T-cell (primary cell): ENCODE data around the gene POC1A. TPM values are rescaled to one million over a fixed set of nuclear protein-coding genes. Genes with fewer than 3 reads are reported as not detected.

Source experiments
- ATAC-seq, 4 experiments: fragments of 200-7000 bp in 3 of 4; fragments of 150-1000 bp in 1 of 4; cut with Tn5 transposase; replicated peaks in 1 of 4; 1 replicate in 3 of 4; 2 replicates in 1 of 4; pipeline ENCODE4 v1.10.0; 2021; ENCODE audit warnings: moderate library complexity in 3 of 4, mild to moderate bottlenecking in 2 of 4, moderate number of reproducible peaks in 1 of 4
- CTCF ChIA-PET, 2 donors: fragments of 300-600 bp; sonication (Branson Sonifier 250); formaldehyde crosslinking; loops; one replicate each; lab custom pipeline; 2022; ENCODE audit warnings: antibody characterized with exemption in 2 of 2; lab: Charles Lee
- POLR2A ChIA-PET, 2 donors: fragments of 300-600 bp; sonication (Branson Sonifier 250); formaldehyde crosslinking; loops; one replicate each; lab custom pipeline; 2022; ENCODE audit warnings: antibody characterized with exemption in 2 of 2; lab: Charles Lee
- DNase-seq, 35 experiments: peaks; one replicate each; pipeline versions ENCODE4 v3.0.0 to v3.0.0-alpha.2; 2013 to 2023
- H3K27ac ChIP-seq: one replicate; pipeline ENCODE4 v1.5.1; 2013; ENCODE audit warnings: low read length
- H3K27me3 ChIP-seq, 2 experiments: replicated peaks in 1 of 2; 1 replicate in 1 of 2; 2 replicates in 1 of 2; pipeline versions ENCODE4 v1.6.1 to v1.7.0; 2013; ENCODE audit warnings: low read length in 1 of 2, mixed read lengths in 1 of 2; ENCODE audit not compliant: control insufficient read depth in 2 of 2, insufficient read depth in 2 of 2; ENCODE audit errors: extremely low read depth in 1 of 2
- H3K36me3 ChIP-seq, 2 donors: 1 replicate in 1 of 2; 2 replicates in 1 of 2; pipeline versions ENCODE4 v1.6.1 to v1.7.0; 2013; ENCODE audit warnings: low read length in 1 of 2; ENCODE audit not compliant: control insufficient read depth in 2 of 2, insufficient read depth in 1 of 2; ENCODE audit errors: extremely low read depth in 1 of 2
- H3K4me1 ChIP-seq, 2 experiments: 1 replicate in 1 of 2; 2 replicates in 1 of 2; pipeline versions ENCODE4 v1.6.1 to v1.7.0; 2013; ENCODE audit warnings: low read length in 2 of 2, mixed read lengths in 1 of 2; ENCODE audit not compliant: insufficient read depth in 2 of 2, control insufficient read depth in 1 of 2; ENCODE audit errors: extremely low read depth in 1 of 2
- H3K4me3 ChIP-seq, 2 donors: 1 replicate in 1 of 2; 2 replicates in 1 of 2; pipeline versions ENCODE4 v1.5.1 to v1.7.0; 2013; ENCODE audit warnings: mild to moderate bottlenecking in 2 of 2, low read length in 1 of 2, moderate library complexity in 1 of 2; ENCODE audit not compliant: control insufficient read depth in 1 of 2; ENCODE audit errors: extremely low read depth in 1 of 2
- H3K9me3 ChIP-seq: 2 replicates; pipeline ENCODE4 v1.7.0; 2013
- H3K27ac Mint-ChIP-seq, 2 donors: one replicate each; pipeline ENCODE4 v1.8.0; 2020 to 2021; ENCODE audit warnings: mild to moderate bottlenecking in 2 of 2, mixed read lengths in 2 of 2
- H3K27me3 Mint-ChIP-seq, 2 donors: one replicate each; pipeline ENCODE4 v1.8.0; 2021 to 2022; ENCODE audit warnings: mixed read lengths in 2 of 2
- H3K36me3 Mint-ChIP-seq: one replicate; pipeline ENCODE4 v1.8.0; 2021; ENCODE audit warnings: mixed read lengths
- H3K4me1 Mint-ChIP-seq, 3 donors: one replicate each; pipeline ENCODE4 v1.8.0; 2020 to 2022; ENCODE audit warnings: mixed read lengths in 3 of 3, mild to moderate bottlenecking in 1 of 3
- H3K4me3 Mint-ChIP-seq, 3 donors: one replicate each; pipeline ENCODE4 v1.8.0; 2020 to 2022; ENCODE audit warnings: mild to moderate bottlenecking in 3 of 3, mixed read lengths in 3 of 3, moderate library complexity in 3 of 3
- H3K9me3 Mint-ChIP-seq, 3 donors: one replicate each; pipeline ENCODE4 v1.8.0; 2020 to 2022; ENCODE audit warnings: mixed read lengths in 3 of 3
- WGBS: methylation state at CpG from one replicate; pipeline ENCODE4 v1.1.5; 2013; ENCODE audit warnings: missing lambda C conversion rate; ENCODE audit not compliant: insufficient coverage; 5-methylcytosine and 5-hydroxymethylcytosine counted together
- total RNA-seq, 35 experiments: library from RNA in 6 of 35; stranded (reverse) in 6 of 35; fragments of 120-200 nt in 1 of 35; gene quantifications; one replicate each; pipeline versions ENCODE4 v1.2.1 to v1.2.4 and lab custom pipeline; 2013 to 2026

The POC1A gene
- total RNA-seq, 5 donors from 2014 or later (not counting 1 experiment from before 2014, with no cell fraction given) = 0.91 to 1.9 (median 1.7) TPM

DNA sequence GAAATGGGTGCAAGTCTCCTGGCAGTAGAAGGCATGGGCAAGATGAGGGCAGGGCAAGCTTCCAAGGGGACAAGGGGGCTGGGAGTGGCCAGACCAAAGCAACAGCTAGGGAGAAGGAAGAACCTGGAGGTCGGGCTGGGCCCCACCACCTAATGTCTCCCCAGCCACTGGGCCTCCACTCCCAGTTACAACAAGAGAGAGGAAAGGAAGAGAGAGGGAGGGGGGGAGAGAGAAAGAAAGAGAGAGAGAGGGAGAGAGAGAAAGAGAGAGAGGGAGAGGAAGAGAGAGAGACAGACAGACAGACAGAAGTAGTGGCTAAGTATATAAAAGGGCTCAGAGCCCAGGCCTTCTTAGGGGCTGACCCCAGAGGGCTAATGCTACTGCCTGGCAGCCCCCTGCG is 104.7 kb downstream of the POC1A start:
- WGBS = no CpG with 5 or more reads among the region's 2 CpGs
- peaks cover 6 to 47% of the 10 kb centered on the region in 2 donors for H3K36me3 ChIP-seq
- no peaks in the 10 kb centered on the region for H3K27me3 Mint-ChIP-seq
- no peaks in the 10 kb centered on the region for H3K9me3 ChIP-seq
- H3K4me3 Mint-ChIP-seq = peak overlapping the region in 1 of 3 donors; percentile 49
- no peak for ATAC-seq
- no peaks in the 10 kb centered on the region for H3K27me3 ChIP-seq
- CTCF ChIA-PET = no interaction called here
- POLR2A ChIA-PET = no interaction called here
- no peak overlapping the region for H3K4me3 ChIP-seq
- no peak for DNase-seq
- H3K9me3 Mint-ChIP-seq = no peaks in the 10 kb centered on the region
- peaks cover 66 to 74% (median 69%) of the 10 kb centered on the region in 3 donors for H3K4me1 Mint-ChIP-seq
- H3K36me3 Mint-ChIP-seq = peaks cover 24% of the 10 kb centered on the region
- H3K4me1 ChIP-seq = peaks cover 21 to 86% of the 10 kb centered on the region in 2 experiments
- H3K27ac Mint-ChIP-seq = peak overlapping the region; percentile 86 to 96
- peak overlapping the region; percentile 35 for H3K27ac ChIP-seq

DNA sequence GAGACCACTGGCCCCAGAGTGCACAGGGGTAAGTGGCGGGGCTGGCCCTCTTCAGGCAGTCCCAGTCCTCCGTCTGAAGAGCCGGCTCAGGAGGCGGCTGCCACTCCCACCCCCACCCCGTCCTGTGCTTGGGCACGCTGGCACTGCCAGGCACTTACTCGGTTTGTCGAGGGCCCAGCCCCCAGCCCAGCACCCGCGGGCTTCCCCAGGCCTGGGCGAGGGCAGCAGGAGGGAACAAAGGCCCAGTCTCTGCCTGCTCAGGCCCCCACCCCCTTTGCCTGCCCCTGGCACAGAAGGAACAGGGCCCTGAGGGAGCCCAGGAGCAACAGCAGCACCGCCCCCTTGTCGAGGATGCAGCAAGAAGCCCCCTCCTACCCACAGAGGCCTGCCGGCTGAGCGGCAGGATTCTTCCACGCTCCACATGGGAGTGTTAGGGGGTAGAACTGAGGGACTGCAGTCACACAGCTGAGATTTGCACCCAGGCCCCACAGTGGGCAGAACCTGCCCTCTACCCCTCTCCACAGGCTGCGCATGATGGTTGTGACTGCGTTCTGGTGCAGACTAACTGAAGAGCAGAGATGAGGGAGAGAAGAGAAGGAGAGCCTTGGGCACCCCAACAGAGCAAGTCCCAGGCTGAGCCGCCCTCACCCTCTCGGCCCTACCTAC is 106.8 kb downstream of the POC1A start:
- H3K27ac ChIP-seq = no peak overlapping the region
- peak overlapping the region; percentile 67 to 69 for H3K27ac Mint-ChIP-seq
- H3K27me3 Mint-ChIP-seq = no peaks in the 10 kb centered on the region
- ChIA-PET CTCF (no interaction called here), POLR2A (no interaction called here)
- DNase-seq (no peak), ATAC-seq (no peak)
- H3K36me3 ChIP-seq = peaks cover 6 to 38% of the 10 kb centered on the region in 2 donors
- no peaks in the 10 kb centered on the region for H3K27me3 ChIP-seq
- H3K4me3 ChIP-seq = no peak overlapping the region
- peaks cover 13 to 65% of the 10 kb centered on the region in 2 experiments for H3K4me1 ChIP-seq
- H3K9me3 Mint-ChIP-seq = no peaks in the 10 kb centered on the region
- peaks cover 45 to 58% (median 57%) of the 10 kb centered on the region in 3 donors for H3K4me1 Mint-ChIP-seq
- WGBS = 91% methylated on average over 11 of the region's 20 CpGs
- peaks cover 19% of the 10 kb centered on the region for H3K36me3 Mint-ChIP-seq
- no peak overlapping the region for H3K4me3 Mint-ChIP-seq
- no peaks in the 10 kb centered on the region for H3K9me3 ChIP-seq

DNA sequence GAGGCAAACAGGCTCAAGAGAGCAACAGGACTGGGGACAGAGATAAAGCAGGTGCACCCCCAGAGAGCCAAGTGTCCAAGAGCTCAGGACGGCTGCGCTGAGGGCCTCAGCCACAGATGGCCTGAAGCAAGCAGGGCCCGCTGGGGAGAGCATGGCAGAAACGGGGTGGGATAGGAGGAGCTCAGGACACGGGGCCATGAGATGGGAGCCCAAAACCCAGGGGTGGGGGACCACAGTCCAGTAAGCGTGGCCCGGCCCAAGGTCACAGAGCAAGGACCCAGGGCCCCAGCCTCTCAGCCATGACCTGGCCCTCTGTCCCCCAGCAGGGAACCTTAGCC is 107.4 kb downstream of the POC1A start:
- Histone ChIP-seq H3K27ac (peak overlapping the region; percentile 3), H3K4me3 (no peak overlapping the region), H3K4me1 (peaks cover 8 to 62% of the 10 kb centered on the region in 2 experiments), H3K9me3 (no peaks in the 10 kb centered on the region), H3K27me3 (no peaks in the 10 kb centered on the region), H3K36me3 (peaks cover 6 to 38% of the 10 kb centered on the region in 2 donors)
- H3K9me3 Mint-ChIP-seq = no peaks in the 10 kb centered on the region
- ATAC-seq = no peak
- 94% methylated on average over 7 of the region's 7 CpGs for WGBS
- DNase-seq = no peak
- no peaks in the 10 kb centered on the region for H3K27me3 Mint-ChIP-seq
- ChIA-PET CTCF (interaction anchor here in 1 of 2 donors (0.5 kb wide), 1 partner anchor 173 kb away, joined by 3 read pairs; no protein-coding TSS in a partner anchor), POLR2A (no interaction called here)
- no peak overlapping the region for H3K4me3 Mint-ChIP-seq
- H3K36me3 Mint-ChIP-seq = peaks cover 16% of the 10 kb centered on the region
- peaks cover 43 to 58% (median 56%) of the 10 kb centered on the region in 3 donors for H3K4me1 Mint-ChIP-seq
- peak overlapping the region; percentile 72 to 84 for H3K27ac Mint-ChIP-seq

DNA sequence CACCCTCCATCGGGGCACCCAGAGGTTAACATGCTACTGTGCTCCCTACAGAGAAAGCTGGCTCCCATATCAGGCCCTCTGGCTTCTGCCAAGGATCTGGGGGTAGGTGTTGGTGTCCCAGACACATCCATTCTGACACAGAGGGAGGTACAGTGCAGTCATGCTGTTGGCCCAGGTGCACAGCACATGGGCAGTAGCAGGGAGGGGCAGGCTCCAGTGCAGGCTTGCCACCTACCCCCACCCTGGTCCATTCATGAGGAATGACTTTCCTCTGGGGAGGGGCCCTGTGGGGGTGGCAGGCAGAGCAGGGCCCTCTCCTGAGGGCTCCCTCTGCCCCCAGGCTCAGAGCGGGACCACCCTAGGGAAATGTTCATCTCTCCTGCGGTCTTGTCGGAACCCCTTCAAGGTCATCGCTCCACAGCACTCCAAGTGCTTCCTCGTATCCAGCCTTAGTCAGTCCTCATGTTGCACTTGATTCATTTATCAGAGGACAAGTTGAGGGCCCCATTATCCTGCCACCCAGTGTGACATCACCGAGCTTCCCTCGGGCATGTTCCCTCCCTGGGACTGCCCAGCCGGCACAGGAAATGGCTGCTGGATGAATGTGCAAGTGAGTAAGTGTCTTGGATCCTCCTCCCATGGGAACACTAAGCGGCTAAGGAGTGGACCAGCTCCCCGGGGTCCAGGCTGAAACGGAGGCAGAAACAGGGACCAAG is 107.9 kb downstream of the POC1A start:
- Mint-ChIP-seq H3K27ac (peak overlapping the region; percentile 72 to 84), H3K36me3 (peaks cover 14% of the 10 kb centered on the region), H3K4me1 (peaks cover 41 to 58% (median 55%) of the 10 kb centered on the region in 3 donors), H3K27me3 (no peaks in the 10 kb centered on the region), H3K9me3 (no peaks in the 10 kb centered on the region), H3K4me3 (no peak overlapping the region)
- Histone ChIP-seq H3K27ac (peak overlapping the region; percentile 29), H3K4me1 (peaks cover 3 to 59% of the 10 kb centered on the region in 2 experiments), H3K9me3 (no peaks in the 10 kb centered on the region), H3K36me3 (peaks cover 6 to 33% of the 10 kb centered on the region in 2 donors), H3K4me3 (no peak overlapping the region), H3K27me3 (no peaks in the 10 kb centered on the region)
- DNase-seq = no peak
- WGBS = 96% methylated on average over 8 of the region's 12 CpGs
- ChIA-PET POLR2A (no interaction called here), CTCF (interaction anchor here in 1 of 2 donors (0.5 kb wide), 1 partner anchor 173 kb away, joined by 3 read pairs; no protein-coding TSS in a partner anchor)
- no peak for ATAC-seq

DNA sequence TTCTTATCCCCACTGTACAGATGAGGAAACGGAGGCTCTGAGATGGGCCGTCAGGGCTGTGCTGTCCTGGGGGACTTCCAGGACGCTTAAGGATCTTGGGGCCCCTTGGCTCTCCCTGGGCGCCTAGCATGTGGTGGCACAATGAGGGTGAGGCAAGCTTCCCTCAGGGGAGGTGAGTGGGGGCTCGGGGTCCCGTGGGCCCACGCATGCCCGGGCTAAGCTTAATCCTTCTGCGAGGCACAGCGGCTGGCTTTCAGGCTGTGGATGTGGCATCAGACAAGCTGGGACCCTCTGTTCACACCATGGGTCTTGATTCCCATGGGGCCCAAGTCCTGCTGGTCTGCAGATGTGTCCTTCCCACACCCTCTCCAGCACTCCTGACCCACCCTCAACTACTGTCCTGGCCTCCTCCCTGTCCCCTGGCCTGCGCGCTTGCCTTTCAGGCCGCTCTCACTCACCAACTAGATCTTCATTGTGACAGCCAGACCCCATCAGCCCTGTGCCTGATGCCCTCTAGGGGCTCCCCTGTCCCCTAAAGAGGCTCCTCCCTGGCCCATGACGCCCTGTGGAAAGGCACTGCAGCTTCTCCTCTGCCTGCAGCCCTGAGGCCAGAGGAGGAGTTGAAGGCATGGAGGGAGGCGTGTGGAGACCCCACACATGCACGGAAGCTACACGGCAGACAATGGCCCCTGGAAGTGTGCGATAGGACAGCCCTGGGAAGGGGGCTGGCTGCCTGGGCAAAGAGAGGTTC is 109.2 kb downstream of the POC1A start:
- Mint-ChIP-seq H3K4me3 (no peak overlapping the region), H3K36me3 (peaks cover 8% of the 10 kb centered on the region), H3K27ac (peak overlapping the region; percentile 52 to 70), H3K27me3 (no peaks in the 10 kb centered on the region), H3K4me1 (peaks cover 31 to 51% (median 45%) of the 10 kb centered on the region in 3 donors), H3K9me3 (no peaks in the 10 kb centered on the region)
- ChIA-PET CTCF (interaction anchor here in 1 of 2 donors (1.0 kb wide), 1 partner anchor 102 kb away, joined by 3 read pairs; no protein-coding TSS in a partner anchor), POLR2A (no interaction called here)
- Histone ChIP-seq H3K9me3 (no peaks in the 10 kb centered on the region), H3K36me3 (peaks cover 0 to 20% of the 10 kb centered on the region in 2 donors), H3K4me3 (no peak overlapping the region), H3K27ac (no peak overlapping the region), H3K27me3 (peaks cover 0 to 2% of the 10 kb centered on the region in 2 experiments), H3K4me1 (peaks cover 0 to 47% of the 10 kb centered on the region in 2 experiments)
- 88% methylated on average over 15 of the region's 18 CpGs for WGBS
- ATAC-seq (peak in 1 of 4 experiments; percentile 26), DNase-seq (no peak)

DNA sequence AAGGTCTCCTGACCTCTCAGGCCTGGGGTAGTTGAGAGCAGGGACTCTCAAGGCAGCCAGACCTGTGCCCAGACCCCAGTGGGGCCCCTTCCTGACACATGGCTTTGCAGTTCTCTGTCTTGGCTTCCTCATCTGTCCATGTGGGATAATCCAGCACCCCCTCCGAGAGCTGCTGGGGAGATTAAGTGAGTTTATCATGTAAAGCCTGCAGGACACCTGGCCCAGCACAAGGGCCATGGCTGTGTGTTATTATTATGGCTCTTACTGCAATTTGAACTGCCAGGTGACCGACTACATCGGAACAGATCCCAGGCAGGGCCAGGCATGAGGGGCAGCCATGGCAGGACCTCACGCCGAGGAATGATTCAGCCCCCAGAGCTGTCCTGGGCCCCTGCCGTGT is 110.5 kb downstream of the POC1A start:
- CTCF ChIA-PET = interaction anchor here in 1 of 2 donors (0.5 kb wide), 1 partner anchor 1955 kb away, joined by 3 read pairs; the partner anchor contains the start of gene RBM5
- ATAC-seq = no peak

More for the DNA sequence above, 110.5 kb downstream of the POC1A start:
- Mint-ChIP-seq H3K27ac (peak overlapping the region in 1 of 2 donors; percentile 44), H3K9me3 (no peaks in the 10 kb centered on the region), H3K4me3 (no peak overlapping the region), H3K4me1 (peaks cover 22 to 38% (median 33%) of the 10 kb centered on the region in 3 donors), H3K36me3 (no peaks in the 10 kb centered on the region), H3K27me3 (no peaks in the 10 kb centered on the region)
- WGBS = 91% methylated on average over 5 of the region's 6 CpGs
- Histone ChIP-seq H3K27ac (no peak overlapping the region), H3K4me3 (no peak overlapping the region), H3K27me3 (peaks cover 0 to 2% of the 10 kb centered on the region in 2 experiments), H3K9me3 (no peaks in the 10 kb centered on the region), H3K36me3 (peaks cover 0 to 7% of the 10 kb centered on the region in 2 donors), H3K4me1 (peaks cover 0 to 35% of the 10 kb centered on the region in 2 experiments)
- DNase-seq = no peak
- POLR2A ChIA-PET = no interaction called here
